K562 (cell line): ENCODE measurements around the gene NRSN2. TPM values are rescaled to one million over a fixed set of nuclear protein-coding genes. Genes with fewer than 3 reads are reported as not detected.

ENCODE experiments used
- BCLAF1 ChIP-seq, 2 experiments: fragments of 450-650 bp in 1 of 2; IDR thresholded peaks; 2 replicates each; pipeline ENCODE4 v1.6.1; 2011 to 2017; ENCODE audit warnings: low read depth in 2 of 2, antibody characterized with exemption in 1 of 2, borderline replicate concordance in 1 of 2, low read length in 1 of 2, mild to moderate bottlenecking in 1 of 2, mixed read lengths in 1 of 2; ENCODE audit not compliant: control insufficient read depth in 1 of 2
- BCOR ChIP-seq: fragments of 450-650 bp; IDR thresholded peaks from 2 replicates; pipeline ENCODE4 v1.6.1; 2016
- DACH1 ChIP-seq: fragments of 450-650 bp; IDR thresholded peaks from 2 replicates; pipeline ENCODE4 v1.6.1; 2018; ENCODE audit not compliant: partially characterized antibody
- ESRRA ChIP-seq: fragments of 450-650 bp; IDR thresholded peaks from 2 replicates; pipeline ENCODE4 v1.6.1; 2014; ENCODE audit warnings: low read depth, mild to moderate bottlenecking, moderate library complexity, borderline replicate concordance
- FOSL1 ChIP-seq: fragments of 200-800 bp; sonication (Bioruptor generic); conservative IDR thresholded peaks from 2 replicates; pipeline ENCODE4 v1.6.1; 2016; ENCODE audit warnings: missing genetic modification characterization, missing compliant biosample characterization
- HDAC1 ChIP-seq, 2 experiments: fragments of 450-650 bp; IDR thresholded peaks; 2 replicates each; pipeline ENCODE4 v1.6.1; 2016 to 2017; ENCODE audit warnings: inconsistent platforms in 1 of 2, mild to moderate bottlenecking in 1 of 2, moderate library complexity in 1 of 2
- HMBOX1 ChIP-seq: sonication (generic); IDR thresholded peaks from 2 replicates; pipeline ENCODE4 v1.6.1; 2016
- MTA2 ChIP-seq: fragments of 450-650 bp; IDR thresholded peaks from 2 replicates; pipeline ENCODE4 v1.6.1; 2016; ENCODE audit warnings: low read depth
- NKRF ChIP-seq: fragments of 450-650 bp; IDR thresholded peaks from 2 replicates; pipeline ENCODE4 v1.6.1; 2016; ENCODE audit warnings: borderline replicate concordance
- NR2C1 ChIP-seq, 2 experiments: fragments of 450-650 bp; IDR thresholded peaks; 2 replicates each; pipeline ENCODE4 v1.6.1; 2017; ENCODE audit warnings: mild to moderate bottlenecking in 2 of 2, antibody characterized with exemption in 1 of 2, inconsistent platforms in 1 of 2, missing compliant biosample characterization in 1 of 2, missing genetic modification characterization in 1 of 2
- NR4A1 ChIP-seq, 2 experiments: fragments of 250-450 bp in 1 of 2; fragments of 450-650 bp in 1 of 2; sonication (Bioruptor Pico) in 1 of 2; IDR thresholded peaks; 2 replicates each; pipeline versions ENCODE4 v1.4.0 to v1.6.1; 2016 to 2020; ENCODE audit warnings: mild to moderate bottlenecking in 2 of 2, missing compliant biosample characterization in 1 of 2, missing genetic modification characterization in 1 of 2, moderate library complexity in 1 of 2
- RBM25 ChIP-seq: fragments of 200-400 bp; formaldehyde crosslinking; IDR thresholded peaks from 2 replicates; pipeline ENCODE4 v1.6.1; 2018; ENCODE audit warnings: low read length, low read depth, moderate library complexity; ENCODE audit not compliant: severe bottlenecking
- SMARCA5 ChIP-seq: fragments of 450-650 bp; IDR thresholded peaks from 2 replicates; pipeline ENCODE4 v1.6.1; 2016
- SP1 ChIP-seq: sonication (generic); formaldehyde crosslinking; IDR thresholded peaks from 2 replicates; pipeline ENCODE4 v1.8.1; 2022; ENCODE audit warnings: mild to moderate bottlenecking, missing genetic modification reagents
- STAG1 ChIP-seq: sonication (generic); formaldehyde crosslinking; IDR thresholded peaks from 2 replicates; pipeline ENCODE4 v1.5.0; 2020; ENCODE audit warnings: missing genetic modification reagents, borderline replicate concordance
- TARDBP ChIP-seq: fragments of 450-650 bp; IDR thresholded peaks from 2 replicates; pipeline ENCODE4 v1.6.1; 2016
- TBP ChIP-seq: optimal IDR thresholded peaks from 2 replicates; pipeline ENCODE3; 2011; ENCODE audit warnings: low read depth, low read length, improper control_type of control experiment
- TCF7L2 ChIP-seq: fragments of 150-350 bp; IDR thresholded peaks from 2 replicates; pipeline ENCODE4 v1.6.1; 2016; ENCODE audit warnings: low read depth, mild to moderate bottlenecking, low read length, moderate library complexity
- TRIM24 ChIP-seq, 2 experiments: fragments of 450-650 bp; IDR thresholded peaks; 2 replicates each; pipeline ENCODE4 v1.6.1; 2016
- ZNF121 ChIP-seq: sonication (generic); formaldehyde crosslinking; conservative IDR thresholded peaks from 2 replicates; pipeline ENCODE4 v1.8.0; 2022; ENCODE audit warnings: missing genetic modification reagents
- ZNF778 ChIP-seq: fragments of 450-650 bp; formaldehyde crosslinking; IDR thresholded peaks from 2 replicates; pipeline ENCODE4 v1.4.0; 2020; ENCODE audit warnings: mild to moderate bottlenecking, moderate library complexity
- polyA plus RNA-seq, 8 experiments: library from polyadenylated mRNA; depleted of rRNA in 4 of 8; stranded (reverse) in 5 of 8; unstranded in 3 of 8; fragments of >200 nt; fragmentation: Nextera tagmentation in 2 of 8; fragmentation: Illumina TruSeq in 1 of 8; extraction: Ambion mirVana in 2 of 8; extraction: Trizol in 1 of 8; gene quantifications; 2 replicates each; pipeline versions ENCODE4 v1.2.1 to v1.2.3, GENCODE V29; 2011 to 2014; ENCODE audit warnings: inconsistent platforms in 1 of 8, missing spikeins in 1 of 8
- total RNA-seq, 7 experiments: library from RNA; depleted of rRNA in 6 of 7; stranded (reverse); fragments of >200 nt in 6 of 7; fragmentation: Illumina TruSeq in 2 of 7; extraction: Trizol in 2 of 7; gene quantifications; 2 replicates each; pipeline versions ENCODE4 v1.2.1 to v1.2.3, GENCODE V29; 2011 to 2021; ENCODE audit warnings: low replicate concordance in 1 of 7

NRSN2 gene
- total and polyA plus RNA-seq, 9 of the 15 experiments (the other 6 are each of a cell fraction or from before 2014, with no cell fraction given), result 7.5 to 29.7 (median 11.1) TPM

GRCh38 chr20:364905-365794 is 18.2 kb downstream of the NRSN2 start (continued):
- TF ChIP-seq NR2C1 (IDR thresholded peaks at IDR 0.05), result 0 out of 2 replicates have a peak, but pooled peaks have one; percentile 11
- TF ChIP-seq NR2C1 (tag; IDR thresholded peaks at IDR 0.05), result no peak; the same call in 1 of the 2 replicates
- TF ChIP-seq MTA2, result no peak
- TF ChIP-seq NKRF, result no peak
- TF ChIP-seq TARDBP, result no peak
- TF ChIP-seq FOSL1, result peak; percentile 71
- peak in 1 of 2 experiments; percentile 11; a peak in 1 of 4 replicates for TF ChIP-seq HDAC1 (IDR thresholded peaks at IDR 0.05)
- TF ChIP-seq DACH1, result no peak
- peak; percentile 75; the same call in 1 of the 2 replicates for TF ChIP-seq SMARCA5
- TF ChIP-seq SP1 (CRISPR knock-in tag), result no peak
- no peak for TF ChIP-seq STAG1 (CRISPR knock-in tag)
- TF ChIP-seq NR4A1 (CRISPR knock-in tag; IDR thresholded peaks at IDR 0.05), result no peak
- TF ChIP-seq NR4A1 (tag; IDR thresholded peaks at IDR 0.05), result peak; percentile 82
- no peak; a peak in 1 of 4 replicates for TF ChIP-seq TRIM24 (IDR thresholded peaks at IDR 0.05)
- no peak for TF ChIP-seq ZNF121 (CRISPR knock-in tag)
- TF ChIP-seq BCOR, result peak; percentile 86
- TF ChIP-seq TCF7L2, result no peak
- TF ChIP-seq TBP, result no peak
- no peak for TF ChIP-seq BCLAF1 (IDR thresholded peaks at IDR 0.05; ENCODE audit: borderline replicate concordance in 1 of 2, control insufficient read depth in 1 of 2, low read depth in 2 of 2, low read length in 1 of 2)
- 0 out of 2 replicates have a peak, but pooled peaks have one; percentile 20 for TF ChIP-seq ESRRA
- TF ChIP-seq ZNF778 (CRISPR knock-in tag), result no peak
- no peak for TF ChIP-seq HMBOX1
- peak; percentile 84 for TF ChIP-seq RBM25
